ENCODE measurements around the gene SHFL. TPM values are rescaled to one million over a fixed set of nuclear protein-coding genes. Genes with fewer than 3 reads are reported as not detected.

The SHFL gene
- total RNA-seq = 10 to 100 TPM; 52.5 to 65.0 TPM

DNA sequence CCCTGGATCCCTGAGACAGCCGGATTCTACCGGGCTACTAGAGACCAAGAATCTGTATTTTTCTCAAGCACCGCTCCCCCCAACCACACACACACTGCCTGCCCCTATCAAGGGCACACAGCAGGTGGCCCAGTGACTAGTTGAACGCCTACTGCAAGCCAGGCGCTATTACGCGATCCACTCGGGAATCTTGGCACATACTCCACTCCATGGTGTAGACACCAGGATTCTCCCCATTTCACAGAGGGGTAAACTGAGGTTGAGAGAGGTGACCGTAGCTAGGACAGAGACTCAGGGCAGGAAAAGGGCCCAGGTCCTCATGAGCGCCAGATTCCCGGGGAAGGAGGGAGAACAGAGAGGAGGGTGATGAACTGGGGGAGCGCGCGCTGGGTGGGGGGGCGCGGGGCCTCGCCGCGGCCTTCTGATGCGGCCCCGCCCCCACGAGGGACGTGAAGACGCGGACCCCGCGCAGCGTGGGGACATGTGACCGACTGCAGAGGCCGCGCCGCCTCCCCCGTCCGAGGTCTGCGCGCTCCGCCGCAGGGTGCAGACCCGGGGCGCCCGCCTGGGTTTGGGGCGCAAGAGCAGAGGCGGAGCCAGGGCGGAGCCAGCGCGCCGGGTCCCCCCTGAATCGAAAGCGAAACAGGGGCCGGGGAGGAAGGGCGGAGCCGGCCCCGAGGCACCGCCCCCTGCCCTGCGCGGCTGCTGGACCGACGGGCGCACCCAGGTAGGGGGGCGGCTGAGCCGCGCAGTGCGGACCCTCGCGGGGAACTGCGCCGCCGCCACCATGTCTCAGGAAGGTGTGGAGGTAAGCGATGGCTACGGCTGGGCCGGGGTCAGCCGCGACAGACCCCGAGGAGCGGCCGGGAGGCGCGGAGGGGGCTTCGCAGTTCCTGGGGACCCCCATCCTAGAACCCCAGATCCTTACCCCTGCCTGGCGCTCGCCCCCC lies at the start of gene SHFL:
SHFL (plus strand) TSS at position 677 of the 950 bp plus-strand sequence; CDS start at position 788, 111 bp downstream.
- Mint-ChIP-seq H3K36me3 (ENCODE audit: low read depth) (peaks cover 35% of the 10 kb centered on the region), H3K27ac (peak within 1 kb of the TSS; percentile 76), H3K4me1 (peaks cover 7% of the 10 kb centered on the region), H3K27me3 (no peaks in the 10 kb centered on the region), H3K4me3 (peak within 1 kb of the TSS; percentile 82), H3K9me3 (no peaks in the 10 kb centered on the region)
- peak; percentile 97 for ATAC-seq (replicated peaks)

GRCh38 chr19:10036601-10037071 lies 49.5 kb upstream of the SHFL start:
- H3K36me3 Mint-ChIP-seq (ENCODE audit: low read depth) = no peaks in the 10 kb centered on the region
- H3K4me1 Mint-ChIP-seq = peaks cover 5% of the 10 kb centered on the region
- H3K4me3 Mint-ChIP-seq = no peak overlapping the region
- no peak for ATAC-seq (replicated peaks)
- no peak overlapping the region for H3K27ac Mint-ChIP-seq
- no peaks in the 10 kb centered on the region for H3K9me3 Mint-ChIP-seq
- peaks cover 33% of the 10 kb centered on the region for H3K27me3 Mint-ChIP-seq

GRCh38 chr19:10037367-10037766 lies 48.8 kb upstream of the SHFL start:
- Mint-ChIP-seq H3K4me3 (no peak overlapping the region), H3K36me3 (ENCODE audit: low read depth) (no peaks in the 10 kb centered on the region), H3K27ac (no peak overlapping the region), H3K27me3 (peaks cover 35% of the 10 kb centered on the region), H3K4me1 (peaks cover 1% of the 10 kb centered on the region), H3K9me3 (no peaks in the 10 kb centered on the region)
- ATAC-seq (replicated peaks) = no peak

DNA sequence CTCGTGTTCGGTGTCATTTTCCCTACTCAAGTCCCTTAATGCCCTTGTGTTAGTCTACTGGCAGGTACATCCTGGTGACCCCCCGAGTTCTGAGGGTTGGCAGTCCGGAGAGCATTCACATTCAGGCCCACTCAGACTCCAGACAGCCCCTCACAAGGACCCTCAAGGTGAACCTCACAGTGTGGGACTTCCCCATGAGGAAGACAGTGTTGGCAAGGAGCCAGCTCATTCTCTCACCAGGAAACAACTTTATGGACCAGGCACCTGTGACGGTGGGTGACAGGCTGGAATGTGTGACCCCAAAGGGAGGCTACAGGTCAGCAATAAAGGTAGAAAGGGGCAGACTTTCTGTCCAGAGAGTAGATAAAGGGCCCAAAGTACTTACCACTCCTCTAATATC lies 48.3 kb upstream of the SHFL start:
- Mint-ChIP-seq H3K4me3 (no peak overlapping the region), H3K27ac (no peak overlapping the region), H3K36me3 (ENCODE audit: low read depth) (no peaks in the 10 kb centered on the region), H3K9me3 (no peaks in the 10 kb centered on the region), H3K27me3 (peaks cover 32% of the 10 kb centered on the region), H3K4me1 (no peaks in the 10 kb centered on the region)
- ATAC-seq (replicated peaks) = no peak

DNA sequence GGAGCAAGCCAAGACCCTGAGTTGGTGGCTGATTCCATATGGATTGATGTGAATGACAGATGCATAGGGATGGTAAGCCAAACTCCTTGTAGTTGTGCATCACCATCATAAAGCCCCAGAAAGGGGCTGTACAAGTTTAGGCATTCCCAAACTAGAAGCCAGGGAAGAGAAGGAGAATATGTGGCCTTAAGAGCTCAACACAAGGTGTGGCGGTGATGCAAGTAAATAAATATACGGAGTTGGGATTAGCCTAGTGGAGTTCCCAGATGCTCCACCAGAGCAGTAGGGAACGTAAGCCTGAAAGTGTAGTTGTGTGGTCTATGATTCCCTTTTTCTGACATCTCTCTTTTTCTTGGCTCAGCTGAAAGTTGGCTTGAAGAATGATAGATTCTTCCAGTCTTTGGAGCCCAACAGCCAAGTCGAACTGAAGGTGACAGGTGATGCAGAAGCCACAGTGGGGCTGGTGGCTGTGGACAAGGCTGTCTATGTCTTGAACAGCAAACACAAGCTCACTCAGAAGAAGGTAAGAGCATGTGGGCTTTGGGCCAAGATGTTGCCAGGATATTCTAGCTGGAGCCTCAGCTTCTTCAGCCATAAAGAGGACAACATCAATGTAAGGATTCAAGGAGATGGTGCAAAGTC lies 42.7 kb upstream of the SHFL start:
- Mint-ChIP-seq H3K36me3 (ENCODE audit: low read depth) (no peaks in the 10 kb centered on the region), H3K9me3 (no peaks in the 10 kb centered on the region), H3K27me3 (peaks cover 39% of the 10 kb centered on the region), H3K4me3 (no peak overlapping the region), H3K4me1 (no peaks in the 10 kb centered on the region), H3K27ac (no peak overlapping the region)
- no peak for ATAC-seq (replicated peaks)

DNA sequence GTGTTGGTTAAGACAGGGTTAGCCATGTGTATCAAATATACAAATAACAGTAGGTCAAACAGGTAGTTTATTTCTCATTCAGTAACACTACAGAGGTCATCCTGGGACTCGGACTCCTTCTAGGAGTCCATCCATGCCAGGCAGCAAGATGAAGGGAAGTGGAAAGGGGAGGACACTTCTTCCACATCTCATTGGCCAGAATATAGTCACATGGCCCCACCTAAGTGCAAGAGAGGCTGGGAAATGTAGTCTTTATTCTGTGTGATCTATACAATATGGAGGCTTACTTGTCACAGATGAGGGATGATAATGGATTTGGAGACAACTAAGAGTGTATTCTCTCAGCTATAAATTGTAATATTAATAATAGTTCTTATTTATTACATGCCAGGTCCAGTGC lies 41.7 kb upstream of the SHFL start:
- Mint-ChIP-seq H3K4me3 (no peak overlapping the region), H3K9me3 (no peaks in the 10 kb centered on the region), H3K4me1 (no peaks in the 10 kb centered on the region), H3K27me3 (peaks cover 30% of the 10 kb centered on the region), H3K36me3 (ENCODE audit: low read depth) (no peaks in the 10 kb centered on the region), H3K27ac (no peak overlapping the region)
- peak; percentile 56 for ATAC-seq (replicated peaks)

GRCh38 chr19:10045371-10045770 lies 40.7 kb upstream of the SHFL start:
- ATAC-seq (replicated peaks) = no peak
- H3K27me3 Mint-ChIP-seq = peaks cover 30% of the 10 kb centered on the region
- no peaks in the 10 kb centered on the region for H3K9me3 Mint-ChIP-seq
- no peaks in the 10 kb centered on the region for H3K4me1 Mint-ChIP-seq
- no peak overlapping the region for H3K27ac Mint-ChIP-seq
- no peak overlapping the region for H3K4me3 Mint-ChIP-seq
- H3K36me3 Mint-ChIP-seq (ENCODE audit: low read depth) = no peaks in the 10 kb centered on the region

DNA sequence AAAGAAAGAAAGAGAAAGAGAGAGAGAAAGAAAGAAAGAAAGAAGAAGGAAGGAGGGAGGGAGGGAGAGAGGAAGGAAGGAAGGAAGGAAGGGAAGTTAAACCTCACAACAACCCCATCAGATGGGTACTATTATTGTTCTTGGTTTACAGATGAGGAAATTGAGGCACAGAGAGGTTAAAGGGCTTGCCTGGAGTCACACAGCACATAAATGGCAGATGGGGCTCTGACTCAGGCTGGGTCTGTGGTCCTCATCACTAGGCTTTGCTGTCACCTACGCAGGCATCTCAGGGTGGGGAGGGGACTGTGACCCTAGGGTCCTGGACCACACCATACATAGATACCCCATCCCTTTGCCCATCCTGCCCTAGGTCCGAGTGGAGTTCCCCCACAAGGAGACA lies 36.5 kb upstream of the SHFL start:
- Mint-ChIP-seq H3K36me3 (ENCODE audit: low read depth) (no peaks in the 10 kb centered on the region), H3K9me3 (no peaks in the 10 kb centered on the region), H3K4me3 (no peak overlapping the region), H3K4me1 (no peaks in the 10 kb centered on the region), H3K27me3 (peaks cover 7% of the 10 kb centered on the region), H3K27ac (no peak overlapping the region)
- no peak for ATAC-seq (replicated peaks)

DNA sequence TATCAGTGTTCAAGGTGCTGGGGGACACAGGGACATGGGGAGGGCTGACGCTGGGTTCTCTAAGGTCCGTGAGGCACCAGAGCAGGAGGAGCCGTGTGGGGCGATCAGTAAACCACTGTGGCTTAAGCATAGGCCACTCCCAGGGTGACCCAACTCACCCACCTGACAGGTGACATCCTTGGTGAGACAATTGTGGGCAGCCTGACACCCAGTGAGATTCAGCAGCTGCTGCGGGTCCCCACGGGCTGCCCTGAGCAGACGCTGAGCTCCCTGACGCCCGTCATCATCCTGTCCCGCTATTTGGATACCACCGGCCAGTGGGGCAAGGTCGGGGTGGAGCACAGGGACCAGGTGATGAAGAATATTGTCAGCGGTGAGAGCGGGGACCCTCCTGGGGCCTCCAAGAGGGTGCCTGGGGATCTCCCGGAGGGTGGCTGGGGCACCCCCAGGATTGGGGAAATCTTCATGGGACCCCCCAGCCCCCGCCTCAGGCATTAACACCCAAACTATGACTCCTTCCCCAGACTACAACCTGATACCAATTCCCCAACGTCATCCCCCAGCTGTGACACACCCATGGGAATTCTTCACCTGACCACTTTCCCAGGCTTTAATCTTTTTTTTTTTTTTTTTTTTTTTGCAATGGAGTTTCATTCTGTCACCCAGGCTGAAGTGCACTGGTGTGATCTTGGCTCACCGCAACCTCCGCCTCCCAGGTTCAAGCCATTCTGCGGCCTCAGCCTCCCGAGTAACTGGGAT lies 33.3 kb upstream of the SHFL start:
- no peak for ATAC-seq (replicated peaks)
- Mint-ChIP-seq H3K4me1 (no peaks in the 10 kb centered on the region), H3K27me3 (no peaks in the 10 kb centered on the region), H3K9me3 (no peaks in the 10 kb centered on the region), H3K36me3 (ENCODE audit: low read depth) (no peaks in the 10 kb centered on the region), H3K4me3 (no peak overlapping the region), H3K27ac (no peak overlapping the region)

DNA sequence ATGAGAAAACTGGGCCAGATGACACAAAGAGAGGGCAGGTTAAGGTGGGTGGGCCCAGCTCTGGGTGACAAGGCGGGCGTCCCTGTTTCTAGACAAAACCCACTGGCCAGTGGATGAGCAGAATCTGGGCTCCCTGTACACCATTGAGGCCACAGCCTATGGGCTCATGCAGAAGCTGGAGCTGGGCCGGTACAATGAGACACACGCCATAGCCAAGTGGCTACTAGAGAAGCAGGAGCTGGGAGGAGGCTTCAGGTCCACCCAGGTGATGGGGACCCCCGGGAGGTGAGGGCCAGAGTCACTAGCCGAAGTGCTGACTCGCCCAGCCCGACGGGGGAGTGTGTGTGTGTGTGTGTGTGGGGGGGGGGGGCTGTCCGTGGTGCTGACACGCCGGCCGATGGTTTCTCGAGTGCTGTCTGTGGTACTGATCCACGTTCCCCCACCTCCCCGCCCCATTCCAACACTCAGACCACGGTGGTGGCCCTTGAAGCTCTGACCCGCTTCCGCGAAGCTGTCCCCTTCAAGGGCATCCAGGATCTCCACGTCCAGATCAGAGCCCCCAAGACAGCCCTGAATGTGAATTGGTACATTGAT lies 24.3 kb upstream of the SHFL start:
- no peak for ATAC-seq (replicated peaks)
- Mint-ChIP-seq H3K4me1 (no peaks in the 10 kb centered on the region), H3K4me3 (no peak overlapping the region), H3K27ac (no peak overlapping the region), H3K9me3 (no peaks in the 10 kb centered on the region), H3K27me3 (peaks cover 6% of the 10 kb centered on the region), H3K36me3 (ENCODE audit: low read depth) (no peaks in the 10 kb centered on the region)

DNA sequence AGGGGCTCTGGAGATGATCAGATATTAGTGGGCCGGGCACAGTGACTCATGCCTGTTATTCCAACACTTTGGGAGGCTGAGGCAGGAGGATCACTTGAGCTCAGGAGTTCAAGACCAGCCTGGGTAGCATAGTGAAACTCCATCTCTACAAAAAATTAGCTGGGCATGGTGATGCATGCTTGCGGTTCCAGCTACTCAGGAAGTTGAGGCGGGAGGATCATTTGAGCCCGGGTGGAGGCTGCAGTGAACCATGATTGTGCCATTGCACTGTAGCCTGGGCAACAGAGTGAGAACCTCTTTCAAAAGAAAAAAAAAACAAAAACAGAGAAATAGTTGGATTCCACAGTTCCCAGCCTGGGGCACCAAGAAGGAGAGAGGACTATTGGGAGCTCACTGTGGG lies 17.9 kb upstream of the SHFL start:
- Mint-ChIP-seq H3K4me1 (peaks cover 9% of the 10 kb centered on the region), H3K4me3 (peak overlapping the region; percentile 28), H3K9me3 (no peaks in the 10 kb centered on the region), H3K27ac (peak overlapping the region; percentile 74), H3K36me3 (ENCODE audit: low read depth) (no peaks in the 10 kb centered on the region), H3K27me3 (peaks cover 3% of the 10 kb centered on the region)
- peak; percentile 90 for ATAC-seq (replicated peaks)

GRCh38 chr19:10069046-10069445 lies 17.1 kb upstream of the SHFL start:
- no peak overlapping the region for H3K27ac Mint-ChIP-seq
- H3K4me3 Mint-ChIP-seq = no peak overlapping the region
- peaks cover 9% of the 10 kb centered on the region for H3K4me1 Mint-ChIP-seq
- no peaks in the 10 kb centered on the region for H3K36me3 Mint-ChIP-seq (ENCODE audit: low read depth)
- no peaks in the 10 kb centered on the region for H3K9me3 Mint-ChIP-seq
- no peak for ATAC-seq (replicated peaks)
- no peaks in the 10 kb centered on the region for H3K27me3 Mint-ChIP-seq

DNA sequence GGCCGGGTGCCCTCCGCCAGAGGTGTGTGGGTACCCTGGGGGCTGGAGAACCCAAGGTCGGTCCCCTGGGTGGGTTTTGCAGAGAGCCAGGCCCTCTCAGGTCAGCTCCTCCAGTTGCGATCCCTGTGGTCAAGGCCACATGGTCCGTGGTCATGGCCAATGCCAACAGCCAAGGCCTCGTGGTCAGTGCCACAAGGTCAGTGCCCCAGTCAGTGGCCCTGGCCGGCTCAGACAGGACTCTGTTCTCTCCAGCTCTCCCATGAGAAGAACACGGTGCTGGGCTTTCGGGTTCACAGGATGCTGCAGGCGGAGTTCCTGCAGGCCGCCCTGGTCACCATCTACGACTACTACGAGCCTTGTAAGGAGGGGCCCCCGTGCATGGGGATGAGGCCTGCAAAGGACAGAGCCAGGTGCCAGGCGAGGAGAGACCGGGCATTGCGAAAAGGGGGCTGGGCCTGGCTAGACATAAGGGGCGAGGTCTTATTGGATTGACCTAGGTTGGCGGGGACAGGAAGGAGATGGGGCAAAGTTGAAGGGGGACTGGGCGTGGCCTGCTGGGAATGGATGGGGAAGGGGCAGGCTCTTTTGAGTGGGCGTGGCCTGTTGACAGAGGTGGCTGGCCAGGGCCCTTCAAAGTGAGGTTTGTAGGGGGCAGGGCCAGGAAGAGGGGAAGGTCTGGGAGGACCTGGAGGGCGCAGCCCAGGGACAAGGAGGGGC lies 15.2 kb upstream of the SHFL start:
- H3K4me1 Mint-ChIP-seq = peaks cover 9% of the 10 kb centered on the region
- no peak for ATAC-seq (replicated peaks)
- no peak overlapping the region for H3K27ac Mint-ChIP-seq
- no peaks in the 10 kb centered on the region for H3K27me3 Mint-ChIP-seq
- no peaks in the 10 kb centered on the region for H3K9me3 Mint-ChIP-seq
- H3K36me3 Mint-ChIP-seq (ENCODE audit: low read depth) = no peaks in the 10 kb centered on the region
- H3K4me3 Mint-ChIP-seq = no peak overlapping the region

GRCh38 chr19:10074153-10074552 lies 12.0 kb upstream of the SHFL start:
- H3K4me1 Mint-ChIP-seq = no peaks in the 10 kb centered on the region
- no peaks in the 10 kb centered on the region for H3K9me3 Mint-ChIP-seq
- no peak overlapping the region for H3K27ac Mint-ChIP-seq
- no peak overlapping the region for H3K4me3 Mint-ChIP-seq
- H3K27me3 Mint-ChIP-seq = no peaks in the 10 kb centered on the region
- no peaks in the 10 kb centered on the region for H3K36me3 Mint-ChIP-seq (ENCODE audit: low read depth)
- ATAC-seq (replicated peaks) = peak; percentile 93
